HepG2 (cell line): Measurements from ENCODE around the gene ZBTB46. TPM values are rescaled to one million over a fixed set of nuclear protein-coding genes. Genes with fewer than 3 reads are reported as not detected.

Experiments used
- DNMT3B ChIP-seq: conservative IDR thresholded peaks from 2 replicates; pipeline ENCODE4 v1.6.1; 2016; ENCODE audit warnings: missing biosample characterization, control low read depth
- FOXO1 ChIP-seq: sonication (generic); formaldehyde crosslinking; IDR thresholded peaks from 2 replicates; pipeline ENCODE4 v1.4.0; 2020; ENCODE audit warnings: missing genetic modification reagents
- GPN1 ChIP-seq: sonication (generic); formaldehyde crosslinking; IDR thresholded peaks from 2 replicates; pipeline ENCODE4 v1.5.1; 2020; ENCODE audit warnings: missing genetic modification reagents, borderline replicate concordance
- IKZF4 ChIP-seq: sonication (generic); formaldehyde crosslinking; IDR thresholded peaks from 2 replicates; pipeline ENCODE4 v1.5.1; 2020; ENCODE audit warnings: borderline replicate concordance, mild to moderate bottlenecking, low read depth, missing genetic modification reagents; ENCODE audit errors: not compliant biosample characterization
- KLF9 ChIP-seq: IDR thresholded peaks from 2 replicates; pipeline ENCODE4 v1.6.1; 2016; ENCODE audit warnings: low read depth
- MBD4 ChIP-seq: IDR thresholded peaks from 2 replicates; pipeline ENCODE4 v1.6.1; 2012; ENCODE audit warnings: low read length, inconsistent platforms, borderline replicate concordance
- NCOR1 ChIP-seq: fragments of 200-600 bp; sonication (generic); IDR thresholded peaks from 2 replicates; pipeline ENCODE4 v1.7.0; 2017; ENCODE audit warnings: antibody characterized with exemption, low read length, borderline replicate concordance
- PTBP1 ChIP-seq: fragments of 200-400 bp; formaldehyde crosslinking; IDR thresholded peaks from 2 replicates; pipeline ENCODE4 v1.6.1; 2018; ENCODE audit warnings: low read length, low read depth; ENCODE audit not compliant: poor library complexity, severe bottlenecking
- RCOR2 ChIP-seq: IDR thresholded peaks from 2 replicates; pipeline ENCODE4 v1.6.1; 2016; ENCODE audit warnings: missing biosample characterization, missing genetic modification reagents
- SIX4 ChIP-seq: sonication (generic); formaldehyde crosslinking; IDR thresholded peaks from 2 replicates; pipeline ENCODE4 v1.4.0; 2020; ENCODE audit warnings: missing genetic modification reagents
- SMAD1 ChIP-seq: sonication (generic); formaldehyde crosslinking; IDR thresholded peaks from 2 replicates; pipeline ENCODE4 v1.4.0; 2020; ENCODE audit warnings: missing genetic modification reagents, low read depth, mild to moderate bottlenecking, borderline replicate concordance
- ZMAT3 ChIP-seq: sonication (generic); formaldehyde crosslinking; conservative IDR thresholded peaks from 2 replicates; pipeline ENCODE4 v1.7.0; 2021; ENCODE audit warnings: missing genetic modification reagents
- ZNF230 ChIP-seq: sonication (generic); formaldehyde crosslinking; IDR thresholded peaks from 2 replicates; pipeline ENCODE4 v1.4.0; 2020; ENCODE audit warnings: mild to moderate bottlenecking, missing genetic modification reagents
- ZNF331 ChIP-seq: sonication (generic); formaldehyde crosslinking; IDR thresholded peaks from 2 replicates; pipeline ENCODE4 v1.4.0; 2020; ENCODE audit warnings: missing genetic modification reagents
- ZNF335 ChIP-seq: sonication (generic); formaldehyde crosslinking; IDR thresholded peaks from 2 replicates; pipeline ENCODE4 v1.4.0; 2020; ENCODE audit warnings: missing genetic modification reagents
- ZNF816 ChIP-seq: sonication (generic); formaldehyde crosslinking; IDR thresholded peaks from 2 replicates; pipeline ENCODE4 v1.8.0; 2022; ENCODE audit warnings: missing genetic modification reagents, mild to moderate bottlenecking, borderline replicate concordance
- polyA plus RNA-seq, 8 experiments: library from polyadenylated mRNA; depleted of rRNA in 3 of 8; stranded (reverse) in 7 of 8; unstranded in 1 of 8; fragments of >200 nt; fragmentation: Illumina TruSeq in 4 of 8; extraction: Trizol in 4 of 8; gene quantifications; 2 replicates each; pipeline versions ENCODE4 v1.2.1 to v1.2.3, GENCODE V29; 2011 to 2016; ENCODE audit warnings: low read depth in 4 of 8, missing spikeins in 1 of 8, mixed read lengths in 1 of 8; ENCODE audit not compliant: insufficient read depth in 1 of 8
- total RNA-seq, 5 experiments: library from RNA; depleted of rRNA; stranded (reverse); fragments of >200 nt; fragmentation: Illumina TruSeq; extraction: Trizol; gene quantifications; 2 replicates each; pipeline ENCODE4 v1.2.3, GENCODE V29; 2016; ENCODE audit warnings: low read depth in 1 of 5
- TF ChIP-seq, protein P1 (sequence below): sonication (generic); formaldehyde crosslinking; IDR thresholded peaks from 2 replicates; pipeline ENCODE4 v1.4.0; 2020; ENCODE audit warnings: missing genetic modification reagents, borderline replicate concordance
- TF ChIP-seq, protein P2 (sequence below): sonication (generic); formaldehyde crosslinking; IDR thresholded peaks from 2 replicates; pipeline ENCODE4 v1.8.1; 2023; ENCODE audit warnings: mild to moderate bottlenecking, missing genetic modification reagents, borderline replicate concordance
- TF ChIP-seq, protein P3 (sequence below): sonication (generic); formaldehyde crosslinking; IDR thresholded peaks from 2 replicates; pipeline ENCODE4 v1.4.0; 2020; ENCODE audit warnings: missing genetic modification reagents
- TF ChIP-seq, protein P4 (sequence below): sonication (generic); formaldehyde crosslinking; IDR thresholded peaks from 2 replicates; pipeline ENCODE4 v1.4.0; 2020; ENCODE audit warnings: missing genetic modification reagents

ZBTB46 gene
- total and polyA plus RNA-seq, 2 of the 13 experiments (the other 11 are each of a cell fraction or from before 2014, with no cell fraction given) = 1.6 to 13.5 TPM

DNA sequence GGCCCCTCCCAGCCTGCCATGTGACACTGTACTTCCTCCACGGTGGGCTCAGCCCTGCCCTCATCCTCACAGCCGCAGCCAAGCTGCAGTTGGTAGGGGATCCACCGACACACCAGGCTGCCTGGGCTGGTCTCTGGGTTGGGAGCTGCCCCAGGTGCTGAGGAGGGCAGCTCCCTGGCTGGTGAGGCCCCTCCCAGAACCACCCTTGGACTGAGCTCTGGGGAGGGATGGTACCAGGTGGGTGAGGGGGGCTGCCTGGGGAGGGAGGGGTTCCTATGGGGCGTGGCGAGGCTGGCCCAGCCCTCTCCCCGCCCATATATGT lies 134.8 kb downstream of the ZBTB46 start (continued):
- TF ChIP-seq ZNF230 (0 out of 2 replicates have a peak, but pooled peaks have one; percentile 9), DNMT3B (no peak), NCOR1 (no peak), FOXO1 (no peak), ZNF331 (CRISPR knock-in tag) (no peak), PTBP1 (no peak), GPN1 (CRISPR knock-in tag) (no peak), KLF9 (CRISPR knock-in tag) (no peak), IKZF4 (CRISPR knock-in tag) (no peak), SIX4 (CRISPR knock-in tag) (no peak), RCOR2 (CRISPR knock-in tag) (no peak), ZMAT3 (CRISPR knock-in tag) (no peak), SMAD1 (CRISPR knock-in tag) (no peak), MBD4 (no peak), ZNF816 (CRISPR knock-in tag) (no peak), ZNF335 (no peak)
- TF ChIP-seq, protein P1, sequence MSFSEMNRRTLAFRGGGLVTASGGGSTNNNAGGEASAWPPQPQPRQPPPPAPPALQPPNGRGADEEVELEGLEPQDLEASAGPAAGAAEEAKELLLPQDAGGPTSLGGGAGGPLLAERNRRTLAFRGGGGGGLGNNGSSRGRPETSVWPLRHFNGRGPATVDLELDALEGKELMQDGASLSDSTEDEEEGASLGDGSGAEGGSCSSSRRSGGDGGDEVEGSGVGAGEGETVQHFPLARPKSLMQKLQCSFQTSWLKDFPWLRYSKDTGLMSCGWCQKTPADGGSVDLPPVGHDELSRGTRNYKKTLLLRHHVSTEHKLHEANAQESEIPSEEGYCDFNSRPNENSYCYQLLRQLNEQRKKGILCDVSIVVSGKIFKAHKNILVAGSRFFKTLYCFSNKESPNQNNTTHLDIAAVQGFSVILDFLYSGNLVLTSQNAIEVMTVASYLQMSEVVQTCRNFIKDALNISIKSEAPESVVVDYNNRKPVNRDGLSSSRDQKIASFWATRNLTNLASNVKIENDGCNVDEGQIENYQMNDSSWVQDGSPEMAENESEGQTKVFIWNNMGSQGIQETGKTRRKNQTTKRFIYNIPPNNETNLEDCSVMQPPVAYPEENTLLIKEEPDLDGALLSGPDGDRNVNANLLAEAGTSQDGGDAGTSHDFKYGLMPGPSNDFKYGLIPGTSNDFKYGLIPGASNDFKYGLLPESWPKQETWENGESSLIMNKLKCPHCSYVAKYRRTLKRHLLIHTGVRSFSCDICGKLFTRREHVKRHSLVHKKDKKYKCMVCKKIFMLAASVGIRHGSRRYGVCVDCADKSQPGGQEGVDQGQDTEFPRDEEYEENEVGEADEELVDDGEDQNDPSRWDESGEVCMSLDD = no peak
- TF ChIP-seq, protein P2, sequence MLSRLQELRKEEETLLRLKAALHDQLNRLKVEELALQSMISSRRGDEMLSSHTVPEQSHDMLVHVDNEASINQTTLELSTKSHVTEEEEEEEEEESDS (CRISPR knock-in tag) = no peak
- TF ChIP-seq, protein P3, sequence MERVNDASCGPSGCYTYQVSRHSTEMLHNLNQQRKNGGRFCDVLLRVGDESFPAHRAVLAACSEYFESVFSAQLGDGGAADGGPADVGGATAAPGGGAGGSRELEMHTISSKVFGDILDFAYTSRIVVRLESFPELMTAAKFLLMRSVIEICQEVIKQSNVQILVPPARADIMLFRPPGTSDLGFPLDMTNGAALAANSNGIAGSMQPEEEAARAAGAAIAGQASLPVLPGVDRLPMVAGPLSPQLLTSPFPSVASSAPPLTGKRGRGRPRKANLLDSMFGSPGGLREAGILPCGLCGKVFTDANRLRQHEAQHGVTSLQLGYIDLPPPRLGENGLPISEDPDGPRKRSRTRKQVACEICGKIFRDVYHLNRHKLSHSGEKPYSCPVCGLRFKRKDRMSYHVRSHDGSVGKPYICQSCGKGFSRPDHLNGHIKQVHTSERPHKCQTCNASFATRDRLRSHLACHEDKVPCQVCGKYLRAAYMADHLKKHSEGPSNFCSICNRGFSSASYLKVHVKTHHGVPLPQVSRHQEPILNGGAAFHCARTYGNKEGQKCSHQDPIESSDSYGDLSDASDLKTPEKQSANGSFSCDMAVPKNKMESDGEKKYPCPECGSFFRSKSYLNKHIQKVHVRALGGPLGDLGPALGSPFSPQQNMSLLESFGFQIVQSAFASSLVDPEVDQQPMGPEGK (CRISPR knock-in tag) = peak; percentile 34; the same call in 1 of the 2 replicates
- TF ChIP-seq, protein P4, sequence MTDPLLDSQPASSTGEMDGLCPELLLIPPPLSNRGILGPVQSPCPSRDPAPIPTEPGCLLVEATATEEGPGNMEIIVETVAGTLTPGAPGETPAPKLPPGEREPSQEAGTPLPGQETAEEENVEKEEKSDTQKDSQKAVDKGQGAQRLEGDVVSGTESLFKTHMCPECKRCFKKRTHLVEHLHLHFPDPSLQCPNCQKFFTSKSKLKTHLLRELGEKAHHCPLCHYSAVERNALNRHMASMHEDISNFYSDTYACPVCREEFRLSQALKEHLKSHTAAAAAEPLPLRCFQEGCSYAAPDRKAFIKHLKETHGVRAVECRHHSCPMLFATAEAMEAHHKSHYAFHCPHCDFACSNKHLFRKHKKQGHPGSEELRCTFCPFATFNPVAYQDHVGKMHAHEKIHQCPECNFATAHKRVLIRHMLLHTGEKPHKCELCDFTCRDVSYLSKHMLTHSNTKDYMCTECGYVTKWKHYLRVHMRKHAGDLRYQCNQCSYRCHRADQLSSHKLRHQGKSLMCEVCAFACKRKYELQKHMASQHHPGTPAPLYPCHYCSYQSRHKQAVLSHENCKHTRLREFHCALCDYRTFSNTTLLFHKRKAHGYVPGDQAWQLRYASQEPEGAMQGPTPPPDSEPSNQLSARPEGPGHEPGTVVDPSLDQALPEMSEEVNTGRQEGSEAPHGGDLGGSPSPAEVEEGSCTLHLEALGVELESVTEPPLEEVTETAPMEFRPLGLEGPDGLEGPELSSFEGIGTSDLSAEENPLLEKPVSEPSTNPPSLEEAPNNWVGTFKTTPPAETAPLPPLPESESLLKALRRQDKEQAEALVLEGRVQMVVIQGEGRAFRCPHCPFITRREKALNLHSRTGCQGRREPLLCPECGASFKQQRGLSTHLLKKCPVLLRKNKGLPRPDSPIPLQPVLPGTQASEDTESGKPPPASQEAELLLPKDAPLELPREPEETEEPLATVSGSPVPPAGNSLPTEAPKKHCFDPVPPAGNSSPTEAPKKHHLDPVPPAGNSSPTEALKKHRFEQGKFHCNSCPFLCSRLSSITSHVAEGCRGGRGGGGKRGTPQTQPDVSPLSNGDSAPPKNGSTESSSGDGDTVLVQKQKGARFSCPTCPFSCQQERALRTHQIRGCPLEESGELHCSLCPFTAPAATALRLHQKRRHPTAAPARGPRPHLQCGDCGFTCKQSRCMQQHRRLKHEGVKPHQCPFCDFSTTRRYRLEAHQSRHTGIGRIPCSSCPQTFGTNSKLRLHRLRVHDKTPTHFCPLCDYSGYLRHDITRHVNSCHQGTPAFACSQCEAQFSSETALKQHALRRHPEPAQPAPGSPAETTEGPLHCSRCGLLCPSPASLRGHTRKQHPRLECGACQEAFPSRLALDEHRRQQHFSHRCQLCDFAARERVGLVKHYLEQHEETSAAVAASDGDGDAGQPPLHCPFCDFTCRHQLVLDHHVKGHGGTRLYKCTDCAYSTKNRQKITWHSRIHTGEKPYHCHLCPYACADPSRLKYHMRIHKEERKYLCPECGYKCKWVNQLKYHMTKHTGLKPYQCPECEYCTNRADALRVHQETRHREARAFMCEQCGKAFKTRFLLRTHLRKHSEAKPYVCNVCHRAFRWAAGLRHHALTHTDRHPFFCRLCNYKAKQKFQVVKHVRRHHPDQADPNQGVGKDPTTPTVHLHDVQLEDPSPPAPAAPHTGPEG (CRISPR knock-in tag) = no peak
